NCI-H510A treated with DMSO at 0.1 percent for 48 hours (cell line): Measurements from ENCODE around the gene PLB1.

Source experiments
- DNase-seq: peaks from one replicate; lab custom pipeline; 2025; lab: John Stamatoyannopoulos, UW

Gene PLB1

DNA sequence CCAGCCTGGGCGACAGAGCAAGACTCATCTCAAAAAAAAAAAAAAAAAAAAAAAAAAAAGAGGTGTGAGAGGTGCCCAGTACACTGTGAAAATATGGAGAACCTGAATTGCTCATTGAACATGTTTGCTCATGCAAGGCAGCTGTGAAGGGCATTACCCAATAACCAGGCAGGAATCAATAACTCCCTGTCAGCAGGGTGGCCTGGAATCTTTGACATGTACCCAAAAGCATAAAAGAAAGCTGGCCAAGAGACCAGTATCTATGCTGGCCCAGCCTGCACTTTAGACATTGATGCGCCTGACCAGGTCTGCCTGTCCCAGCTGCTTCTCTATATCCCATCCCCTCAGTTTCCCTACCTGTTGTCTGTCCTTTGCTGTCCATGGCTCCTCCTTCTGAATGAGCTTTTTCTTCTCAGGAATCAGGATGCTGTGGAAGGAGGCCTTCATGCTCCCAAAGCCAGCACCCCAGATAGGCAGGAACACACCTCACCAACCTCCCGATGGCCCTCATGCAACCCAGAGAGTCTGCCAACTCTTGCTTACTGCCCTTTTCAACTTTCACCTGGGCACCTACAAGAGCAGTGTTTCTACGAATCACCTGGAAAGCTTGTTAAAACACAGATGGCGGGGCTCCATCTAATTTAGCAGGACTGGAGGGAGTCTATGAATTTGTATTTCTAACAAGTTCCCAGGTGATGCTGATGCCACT lies 172.4 kb downstream of the PLB1 start:
- DNase-seq = no peak

DNA sequence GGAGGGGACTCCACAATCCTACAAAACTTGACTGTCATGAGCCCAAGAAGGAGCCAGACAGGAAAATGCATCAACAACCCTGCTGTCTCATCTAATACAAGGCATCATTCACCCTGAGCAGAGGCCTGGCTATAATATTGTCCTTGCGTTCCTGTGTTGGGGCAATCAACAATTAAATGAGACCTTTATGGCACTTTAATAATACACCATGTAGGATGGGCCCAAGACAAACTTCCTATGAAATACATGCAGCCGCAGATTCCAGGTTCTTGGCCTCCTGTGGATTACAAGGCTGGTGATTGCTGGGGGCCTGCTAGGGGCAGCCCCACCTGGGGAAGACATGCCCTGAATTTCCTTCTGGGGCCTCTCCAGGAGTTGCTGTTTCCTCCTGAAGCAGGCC lies 173.0 kb downstream of the PLB1 start:
- DNase-seq = no peak

DNA sequence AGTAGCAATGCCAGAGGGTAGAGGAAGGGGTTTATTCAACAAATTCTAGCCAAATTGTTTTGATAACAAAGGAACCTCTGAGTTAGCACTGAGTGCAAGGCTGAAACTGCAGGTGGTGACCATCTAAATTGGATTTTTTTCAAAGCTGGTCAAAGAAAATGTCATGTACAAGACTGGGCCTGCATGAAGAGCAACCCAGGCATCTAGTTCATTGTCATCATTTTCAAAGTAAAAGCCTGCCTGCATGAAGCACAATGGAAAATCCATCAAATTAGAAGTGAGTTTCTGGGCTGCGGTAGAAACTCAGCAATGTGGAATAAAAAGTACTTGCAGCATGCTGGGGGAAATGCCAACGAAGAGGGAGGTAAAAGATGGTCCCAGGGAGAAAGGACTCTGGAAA lies 175.0 kb downstream of the PLB1 start:
- no peak for DNase-seq

DNA sequence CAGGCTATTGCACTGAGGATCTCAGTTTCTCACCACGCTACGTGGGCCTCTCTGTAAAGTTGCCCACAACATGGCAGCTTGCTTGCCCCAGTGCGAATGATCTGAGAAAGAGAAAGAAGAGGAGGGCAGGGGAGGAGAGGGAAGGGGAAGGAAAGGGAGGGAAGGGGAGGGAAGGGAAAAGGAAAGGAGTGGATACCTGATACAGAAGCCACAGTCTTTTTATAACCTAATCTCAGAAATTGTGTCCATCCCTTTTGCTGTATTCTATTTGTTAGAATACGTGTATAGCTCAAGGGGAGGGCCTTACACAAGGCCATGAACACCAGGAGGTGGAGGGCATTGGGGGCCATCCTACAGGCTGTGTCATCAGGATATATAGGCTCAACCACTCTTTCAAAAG lies 177.5 kb downstream of the PLB1 start:
- DNase-seq = no peak

DNA sequence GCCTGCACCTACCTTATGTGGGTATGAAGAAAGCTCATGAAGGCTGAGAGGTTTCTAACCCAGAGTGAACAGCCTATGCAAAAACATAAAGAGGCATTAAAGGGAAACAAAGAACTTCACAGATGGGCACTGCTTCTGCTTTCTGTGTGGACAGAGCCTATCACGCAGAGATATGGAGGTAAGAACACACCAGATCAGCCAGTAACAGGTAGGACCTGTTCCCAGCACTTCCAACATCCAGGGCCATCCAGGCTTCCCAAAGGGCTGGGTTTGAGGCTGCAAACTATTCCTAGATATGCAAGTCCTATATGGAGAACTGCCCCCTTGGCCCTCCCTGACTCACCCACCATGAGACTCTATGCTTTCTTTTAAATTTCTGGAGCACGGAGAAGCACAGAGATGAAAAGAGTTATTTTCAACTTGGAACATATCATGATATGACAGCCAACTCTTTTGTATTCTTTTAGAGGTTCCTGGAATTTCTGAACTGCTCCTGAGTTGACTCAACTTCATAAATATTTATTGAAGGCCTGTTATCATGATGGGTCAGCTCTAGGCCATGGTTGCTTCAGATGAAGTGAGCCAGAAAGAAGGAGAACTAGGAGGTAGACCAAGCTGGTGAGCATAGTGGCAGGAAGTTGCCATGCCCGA lies 178.3 kb downstream of the PLB1 start:
- no peak for DNase-seq

DNA sequence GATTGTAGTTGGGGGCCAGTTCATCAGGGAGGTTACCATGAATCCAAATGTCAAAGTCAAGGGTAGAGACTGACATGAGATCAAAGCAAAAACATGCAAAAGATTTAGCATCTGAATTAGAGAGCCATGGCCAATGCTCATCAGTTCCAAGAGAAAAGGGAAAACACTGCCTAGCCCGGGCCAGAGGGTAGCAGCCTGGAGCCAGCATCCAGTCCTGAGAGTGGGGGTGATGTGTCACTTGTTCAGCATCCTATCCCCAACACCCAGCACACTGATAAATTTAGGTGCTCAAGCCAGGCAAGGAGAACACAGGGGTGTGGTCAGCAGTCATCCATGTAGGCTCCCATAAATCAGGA lies 178.8 kb downstream of the PLB1 start:
- DNase-seq = no peak

DNA sequence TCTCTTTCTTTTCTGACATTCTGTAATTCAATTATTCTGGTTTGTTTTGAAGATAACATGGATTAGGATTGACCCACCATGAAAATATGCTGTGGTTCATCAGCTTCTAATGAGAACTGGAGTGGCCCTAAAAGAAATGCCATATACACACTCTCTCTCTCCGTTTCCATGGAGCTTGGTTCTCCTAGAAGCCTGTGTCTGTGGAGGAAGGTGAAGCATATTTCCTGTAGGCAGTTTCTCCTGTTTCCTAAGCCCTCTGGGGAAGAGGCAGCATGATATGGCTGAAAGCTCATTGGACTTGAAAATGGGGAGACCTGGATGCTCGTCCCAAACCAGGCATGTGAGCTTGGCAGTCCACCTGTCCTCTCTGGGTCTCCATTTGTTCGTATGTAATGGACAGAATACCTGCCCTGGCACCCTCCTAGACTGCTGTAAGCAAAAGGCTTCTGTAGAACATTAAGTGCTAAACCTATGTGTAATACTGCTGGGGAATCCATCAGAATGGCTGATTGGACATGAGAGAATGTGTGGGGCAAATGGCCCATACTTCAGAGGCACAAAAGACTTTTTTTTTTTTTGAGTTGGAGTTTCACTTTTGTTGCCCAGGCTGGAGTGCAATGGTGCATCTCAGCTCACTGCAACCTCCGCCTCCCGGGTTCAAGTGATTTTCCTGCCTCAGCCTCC lies 180.4 kb downstream of the PLB1 start:
- no peak for DNase-seq

DNA sequence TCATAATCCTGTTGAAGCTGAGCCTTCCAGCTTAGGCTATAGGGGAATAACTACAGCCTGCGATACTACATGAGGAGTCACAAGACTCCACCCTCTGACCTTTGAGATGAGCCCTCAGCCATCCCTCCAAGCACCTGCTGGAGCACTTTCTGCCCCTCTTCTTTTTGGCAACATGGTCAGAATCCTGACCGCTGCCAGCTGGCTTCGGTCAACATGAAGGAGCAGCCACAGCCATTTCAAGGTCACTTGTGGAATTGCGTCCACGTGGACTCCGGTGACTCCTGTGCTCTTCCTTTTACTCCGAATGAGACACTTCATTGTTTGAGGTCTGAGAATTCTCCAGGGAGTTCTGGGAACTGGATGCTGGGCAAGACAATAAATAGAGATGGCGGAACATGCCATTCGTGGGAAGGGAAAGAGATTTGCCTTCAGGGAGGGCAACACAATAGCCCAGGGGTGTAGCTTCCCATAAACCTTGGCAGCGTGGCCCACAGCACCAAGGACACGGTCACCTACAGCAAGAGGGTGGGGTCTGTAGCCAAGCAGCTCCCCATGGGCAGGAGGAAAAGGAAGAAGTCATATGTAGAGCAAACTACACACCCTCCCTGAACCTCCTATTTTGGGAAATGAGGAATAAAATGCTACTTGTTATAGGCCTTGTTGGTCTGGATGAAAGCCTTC lies 182.5 kb downstream of the PLB1 start:
- DNase-seq = no peak

DNA sequence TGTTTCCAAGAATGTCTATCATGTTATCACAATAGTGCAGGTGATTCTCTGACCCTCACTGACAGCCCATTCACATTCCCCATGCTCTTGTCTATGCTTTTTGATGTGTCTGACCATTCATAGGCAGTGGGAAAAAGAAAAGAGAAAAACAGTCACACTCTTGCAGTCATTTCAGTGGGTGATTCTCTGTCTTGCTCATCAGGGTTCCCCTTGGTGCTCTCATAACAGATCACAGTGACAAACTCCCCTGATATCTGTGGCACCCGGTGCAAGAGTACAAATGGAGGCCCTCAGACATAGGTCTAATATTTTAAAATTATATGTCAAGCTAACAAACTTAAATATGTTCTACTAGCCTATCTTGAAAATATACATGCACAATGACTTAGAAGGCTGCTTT lies 183.1 kb downstream of the PLB1 start:
- no peak for DNase-seq

DNA sequence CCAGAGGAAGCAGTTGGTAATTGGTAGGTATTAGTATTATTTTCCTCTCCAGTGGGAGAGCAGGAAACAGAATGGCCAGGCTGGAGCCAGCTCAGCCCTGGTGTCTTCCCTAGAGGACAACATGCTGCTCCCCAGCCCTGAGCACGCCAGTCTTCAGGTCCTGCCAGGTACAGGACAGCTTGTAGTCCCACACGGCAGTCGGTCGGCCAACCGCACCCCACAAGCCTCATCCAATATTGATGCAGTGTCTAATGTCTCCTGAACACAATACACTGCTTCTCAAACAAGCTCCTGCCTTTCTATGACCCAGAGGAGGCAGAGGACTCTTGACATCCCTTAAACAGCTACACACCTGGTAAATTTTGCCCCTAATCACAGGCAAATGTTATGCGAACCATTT lies 184.8 kb downstream of the PLB1 start:
- no peak for DNase-seq

DNA sequence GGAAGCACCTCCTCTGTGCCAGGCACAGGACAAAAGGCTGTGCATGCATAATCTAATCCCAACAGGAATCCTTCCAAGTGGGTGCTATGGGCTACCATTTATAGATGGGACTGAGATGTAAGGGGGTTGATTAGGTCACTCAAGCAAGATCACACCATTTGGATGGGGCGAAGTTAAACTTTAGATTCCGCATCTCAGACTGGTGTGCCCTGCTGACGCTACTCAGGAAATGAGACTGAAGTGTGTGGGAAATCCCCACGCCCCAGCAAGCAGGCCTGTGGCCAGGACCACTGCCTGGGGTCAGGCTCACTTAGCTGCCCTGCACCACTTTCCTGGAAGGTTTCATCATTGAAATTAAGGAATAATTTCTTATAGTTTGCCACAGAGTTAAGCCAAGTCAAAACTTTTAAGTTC lies 185.3 kb downstream of the PLB1 start:
- DNase-seq = no peak

DNA sequence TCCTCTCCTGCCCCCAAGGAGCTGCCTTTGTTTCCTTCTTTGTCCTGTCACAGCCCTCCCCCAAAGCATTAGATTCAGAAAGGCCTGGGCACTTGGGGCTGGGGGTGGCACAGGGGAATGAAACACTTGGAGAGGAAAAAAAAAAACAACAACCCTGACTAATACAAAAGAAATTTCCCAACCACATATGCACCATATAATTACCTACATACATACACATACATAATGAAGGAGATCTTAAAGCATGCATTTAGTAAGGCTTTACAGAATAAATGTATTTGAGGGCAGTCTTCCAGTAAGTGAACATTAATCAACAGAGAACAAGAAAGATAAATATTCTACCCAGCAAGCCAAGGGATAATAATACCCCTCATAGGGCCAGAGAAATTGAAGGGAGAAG lies 185.7 kb downstream of the PLB1 start:
- no peak for DNase-seq

DNA sequence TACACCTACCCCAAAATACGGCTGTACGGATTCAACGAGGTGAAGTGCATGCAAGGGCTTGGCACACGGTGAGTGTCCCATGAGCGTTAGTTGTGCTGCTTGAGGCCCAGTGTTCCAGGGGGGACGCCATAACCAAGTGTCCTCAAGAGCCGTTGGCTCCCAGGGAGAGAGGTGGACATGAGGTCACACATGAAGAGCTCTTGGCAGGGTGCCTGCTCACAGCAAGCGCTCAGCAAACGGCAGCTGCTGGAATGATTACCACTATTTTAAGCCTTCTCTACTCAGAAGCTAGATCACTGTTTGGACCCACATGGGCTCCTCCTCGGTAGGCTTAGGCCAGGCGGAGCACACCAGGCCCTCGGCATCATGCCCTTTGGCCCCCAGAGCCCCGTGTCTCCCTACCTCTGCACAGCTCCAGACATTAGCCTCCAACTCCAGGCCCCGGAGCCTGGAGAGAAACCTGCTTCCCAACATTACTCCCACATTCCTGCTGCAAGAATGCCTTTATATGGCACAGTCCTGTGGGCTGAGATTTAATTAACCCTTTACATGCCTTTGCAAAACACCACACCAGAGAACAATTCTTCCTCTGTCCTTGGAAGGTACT lies 187.3 kb downstream of the PLB1 start:
- DNase-seq = peak; percentile 86

DNA sequence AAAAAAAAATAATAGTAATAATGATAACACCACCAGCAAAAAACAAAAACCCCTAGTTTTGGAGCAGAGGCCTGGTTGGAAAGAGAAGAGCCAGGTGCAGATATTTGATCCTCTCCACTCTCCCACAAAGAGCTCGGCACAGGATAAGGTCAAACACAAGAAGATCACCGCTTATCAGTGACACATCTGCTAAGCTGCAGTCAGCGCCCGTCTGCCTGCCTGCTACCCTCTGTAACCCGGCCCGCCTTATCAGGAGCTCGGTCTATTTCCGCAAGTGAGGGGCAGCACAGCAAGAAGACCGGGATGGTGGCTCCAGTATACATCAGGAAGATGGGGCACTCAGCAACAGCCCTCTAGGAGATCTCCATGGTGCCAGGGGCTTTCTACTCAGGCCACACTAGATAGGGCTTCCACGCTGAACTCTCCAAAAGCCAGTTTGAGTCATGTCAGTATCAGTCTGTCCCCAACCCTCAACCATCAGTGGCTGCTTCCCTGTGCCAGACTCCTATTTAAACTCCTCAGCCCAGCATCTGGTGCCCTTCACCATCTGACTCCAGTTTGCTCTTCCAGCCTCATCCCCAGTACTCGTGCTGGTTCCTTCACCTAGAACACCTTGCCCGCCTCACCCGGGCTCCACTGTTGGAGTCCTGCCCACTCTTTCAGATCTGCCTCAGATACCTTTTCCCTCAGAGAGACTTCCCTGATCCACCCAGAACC lies 188.4 kb downstream of the PLB1 start:
- DNase-seq = peak; percentile 82

DNA sequence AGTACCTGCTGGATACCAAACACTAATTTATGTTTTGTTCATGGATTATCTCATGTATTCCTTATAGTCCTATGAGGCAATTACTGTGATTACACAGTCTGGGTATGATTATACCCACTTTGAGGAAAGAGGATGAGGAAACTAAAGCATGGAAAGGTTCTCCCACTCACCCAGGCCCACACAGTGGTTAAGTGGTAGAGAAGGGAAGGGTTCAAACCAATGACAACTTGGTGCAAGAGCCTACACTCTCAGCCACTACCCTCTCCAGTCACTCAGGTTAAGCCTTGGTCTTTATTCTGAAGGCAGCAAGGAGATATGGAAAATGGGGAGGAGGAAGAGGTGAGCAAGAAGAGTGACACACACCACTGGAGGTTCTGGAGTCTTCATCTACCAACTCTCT lies 191.3 kb downstream of the PLB1 start:
- no peak for DNase-seq

DNA sequence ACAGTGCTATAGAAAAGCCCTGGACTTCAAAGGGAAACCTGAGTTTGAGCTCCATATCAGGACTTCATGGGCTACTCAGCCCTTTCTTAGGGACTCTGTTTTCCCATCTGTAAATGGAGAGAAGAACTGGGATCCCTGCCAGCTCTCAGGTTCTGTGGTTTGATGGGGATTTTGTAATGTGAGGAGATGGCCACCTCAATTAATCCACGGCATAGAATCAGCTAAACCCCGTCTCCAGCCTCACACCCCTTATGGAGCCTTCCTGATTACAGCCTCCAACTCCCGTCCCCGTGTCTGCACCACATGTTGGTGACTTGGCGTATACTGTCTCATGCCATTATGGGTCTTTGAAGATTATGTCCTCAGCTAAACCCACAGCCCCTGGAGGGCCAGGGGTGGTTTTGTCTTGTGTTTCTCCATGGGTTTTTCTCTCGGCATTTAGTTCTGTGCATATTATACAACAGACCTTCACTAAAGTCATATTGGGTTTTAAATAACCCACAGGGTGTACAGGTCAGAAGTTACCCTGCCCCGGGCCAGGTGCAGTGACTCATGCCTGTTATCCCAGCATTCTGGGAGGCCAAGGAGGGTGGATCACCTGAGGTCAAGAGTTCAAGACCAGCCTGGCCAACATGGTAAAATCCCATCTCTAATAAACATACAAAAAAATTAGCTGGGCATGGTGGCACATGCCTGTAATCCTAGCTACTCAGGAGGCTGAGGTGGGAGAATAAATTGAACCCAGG lies 192.0 kb downstream of the PLB1 start:
- no peak for DNase-seq

DNA sequence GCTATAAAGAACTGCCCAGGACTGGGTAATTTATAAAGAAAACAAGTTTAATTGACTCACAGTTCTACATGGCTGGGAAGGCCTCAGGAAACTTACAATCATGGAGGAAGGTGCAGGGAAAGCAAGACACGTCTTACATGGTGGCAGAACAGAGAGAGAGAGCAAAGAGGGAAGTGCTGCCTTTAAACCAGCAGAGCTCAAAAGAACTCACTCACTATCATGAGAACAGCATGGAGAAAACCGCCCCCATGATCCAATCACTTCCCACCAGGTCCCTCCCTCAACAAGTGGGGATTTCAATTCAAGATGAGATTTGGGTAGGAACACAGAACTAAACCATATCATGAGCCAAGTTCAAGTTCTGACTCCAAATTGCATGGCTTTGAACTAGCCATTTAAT lies 193.0 kb downstream of the PLB1 start:
- no peak for DNase-seq

DNA sequence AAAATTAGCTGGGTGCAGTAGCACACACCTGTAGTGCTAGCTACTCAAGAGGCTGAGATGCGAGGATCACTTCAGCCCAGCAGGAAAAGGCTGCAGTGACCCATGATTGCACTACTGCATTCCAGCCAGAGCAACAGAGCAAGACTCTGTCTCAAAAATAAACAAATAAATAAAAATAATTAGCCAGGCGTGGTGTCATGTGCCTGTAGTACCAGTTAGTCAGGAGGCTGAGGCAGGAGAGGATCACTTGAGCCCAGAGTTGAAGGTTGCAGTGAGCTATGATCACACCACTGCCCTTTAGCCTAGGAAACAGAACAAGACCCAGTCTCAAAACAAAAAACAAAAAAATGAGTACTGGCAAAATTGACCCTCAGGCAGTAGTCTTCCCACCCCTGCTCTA lies 193.9 kb downstream of the PLB1 start:
- DNase-seq = no peak

DNA sequence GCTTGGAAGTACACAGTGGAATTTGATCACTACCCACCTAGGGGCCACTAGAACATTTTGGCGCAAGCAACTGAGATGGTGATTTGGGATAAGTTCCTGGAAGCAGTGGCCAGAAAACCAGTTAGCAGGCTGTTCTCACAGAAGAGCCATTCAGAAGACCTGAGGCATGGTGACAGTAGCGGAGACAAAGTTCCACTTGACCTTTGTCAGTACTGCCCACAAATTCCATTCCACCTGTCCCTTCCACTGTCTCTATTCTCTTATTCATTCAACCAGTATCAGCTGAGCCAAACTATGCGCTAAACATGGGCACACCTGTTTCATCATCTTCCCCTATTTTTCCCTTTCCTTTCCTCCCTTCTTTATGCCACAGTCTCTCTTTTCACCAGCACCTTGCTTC lies 196.6 kb downstream of the PLB1 start:
- no peak for DNase-seq

DNA sequence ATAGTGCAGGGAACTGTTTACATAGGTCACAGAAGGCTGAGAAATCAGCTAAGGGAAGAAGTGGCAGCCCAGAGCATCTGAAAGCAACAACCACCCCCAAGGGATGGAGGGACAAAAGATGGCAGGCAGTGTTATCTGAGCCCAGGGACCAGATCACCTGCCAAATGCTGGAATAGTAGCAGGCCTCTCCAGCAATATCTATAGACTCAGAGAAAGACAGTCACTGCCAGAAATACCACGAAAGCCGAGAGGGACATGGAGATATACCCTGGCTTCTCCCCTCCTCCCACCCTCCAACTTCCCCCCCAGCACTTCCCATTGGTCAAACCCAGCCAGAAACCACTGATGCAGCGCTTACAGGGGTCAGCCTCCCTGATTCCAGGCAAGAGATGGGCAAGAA lies 197.4 kb downstream of the PLB1 start:
- DNase-seq = no peak
